Hair follicular keratinocyte (primary cell): ENCODE data around the gene AFM. TPM values are rescaled to one million over a fixed set of nuclear protein-coding genes. Genes with fewer than 3 reads are reported as not detected.

Source experiments
- total RNA-seq: library from RNA; depleted of rRNA; stranded (reverse); fragments of >200 nt; gene quantifications from 2 replicates; pipeline ENCODE4 v1.2.3, GENCODE V29; 2015

The AFM gene
- total RNA-seq = not detected in 2 replicates

GRCh38 chr4:73481358-73481757, at the start of gene AFM:
AFM (plus strand) TSS chr4:73481745; CDS start chr4:73481776, 31 bp downstream.

GRCh38 chr4:73435984-73436383, 45.6 kb upstream of the AFM start, which contains the start of gene AFP:
AFP (plus strand) TSS chr4:73436221; CDS start chr4:73436263, 42 bp downstream.

Other genes with a start within 250 kb of the AFM start
- 29.0 and 32.3 TPM in 2 replicates for gene ANKRD17, start 222.9 kb upstream of the AFM start, total RNA-seq
- gene ALB, start 77.5 kb upstream of the AFM start, total RNA-seq = not detected in 2 replicates
- not detected in 2 replicates for gene AFP, start 45.5 kb upstream of the AFM start, total RNA-seq
- 7.4 and 7.5 TPM in 2 replicates for gene RASSF6, start 138.7 kb downstream of the AFM start, total RNA-seq